Activated CD8-positive, alpha-beta T cell treated with anti-CD3 and anti-CD28 coated beads for 36 hours (primary cell): ENCODE data around the gene TMEM182. TPM values are rescaled to one million over a fixed set of nuclear protein-coding genes. Genes with fewer than 3 reads are reported as not detected.

Experiments
- ATAC-seq: fragments of 200-7000 bp; cut with Tn5 transposase; one replicate; pipeline ENCODE4 v1.10.0; 2021; ENCODE audit warnings: mild to moderate bottlenecking, moderate library complexity
- CTCF ChIA-PET: fragments of 350-600 bp; sonication (Branson Sonifier 250); formaldehyde crosslinking; loops from one replicate; lab custom pipeline; 2021; ENCODE audit warnings: antibody characterized with exemption; lab: Charles Lee
- POLR2A ChIA-PET: fragments of 350-600 bp; sonication (Branson Sonifier 250); formaldehyde crosslinking; loops from one replicate; lab custom pipeline; 2021; ENCODE audit warnings: antibody characterized with exemption; lab: Charles Lee
- DNase-seq: peaks from one replicate; pipeline ENCODE4 v3.0.0-alpha.2; 2020
- H3K27ac Mint-ChIP-seq: one replicate; pipeline ENCODE4 v1.8.0; 2021; ENCODE audit warnings: mild to moderate bottlenecking, mixed read lengths
- H3K27me3 Mint-ChIP-seq: one replicate; pipeline ENCODE4 v1.8.0; 2021; ENCODE audit warnings: mixed read lengths
- H3K36me3 Mint-ChIP-seq: one replicate; pipeline ENCODE4 v1.8.0; 2021; ENCODE audit warnings: low read depth, mixed read lengths
- H3K4me1 Mint-ChIP-seq: one replicate; pipeline ENCODE4 v1.8.0; 2021; ENCODE audit warnings: low read depth, mixed read lengths
- H3K4me3 Mint-ChIP-seq: one replicate; pipeline ENCODE4 v1.8.0; 2021; ENCODE audit warnings: mild to moderate bottlenecking, moderate library complexity, mixed read lengths
- H3K9me3 Mint-ChIP-seq: one replicate; pipeline ENCODE4 v1.8.0; 2021; ENCODE audit warnings: mixed read lengths
- intact Hi-C: fragments of 100-400 bp; cut with micrococcal nuclease; formaldehyde crosslinking; loops from one replicate; pipeline ENCODE4 v1.10.0; 2022
- total RNA-seq, 2 experiments: library from RNA; stranded (reverse); gene quantifications; one replicate each; pipeline ENCODE4 v1.2.3, GENCODE V29; 2021
- TF ChIP-seq, protein P1 (sequence below): fragments of 200-600 bp; IDR thresholded peaks from one replicate; pipeline ENCODE4 v1.8.0; 2022; ENCODE audit warnings: antibody characterized with exemption, mild to moderate bottlenecking

Gene TMEM182, protein sequence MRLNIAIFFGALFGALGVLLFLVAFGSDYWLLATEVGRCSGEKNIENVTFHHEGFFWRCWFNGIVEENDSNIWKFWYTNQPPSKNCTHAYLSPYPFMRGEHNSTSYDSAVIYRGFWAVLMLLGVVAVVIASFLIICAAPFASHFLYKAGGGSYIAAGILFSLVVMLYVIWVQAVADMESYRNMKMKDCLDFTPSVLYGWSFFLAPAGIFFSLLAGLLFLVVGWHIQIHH
- total RNA-seq, result 1 to 10 TPM; 4.4 to 5.3 TPM

DNA sequence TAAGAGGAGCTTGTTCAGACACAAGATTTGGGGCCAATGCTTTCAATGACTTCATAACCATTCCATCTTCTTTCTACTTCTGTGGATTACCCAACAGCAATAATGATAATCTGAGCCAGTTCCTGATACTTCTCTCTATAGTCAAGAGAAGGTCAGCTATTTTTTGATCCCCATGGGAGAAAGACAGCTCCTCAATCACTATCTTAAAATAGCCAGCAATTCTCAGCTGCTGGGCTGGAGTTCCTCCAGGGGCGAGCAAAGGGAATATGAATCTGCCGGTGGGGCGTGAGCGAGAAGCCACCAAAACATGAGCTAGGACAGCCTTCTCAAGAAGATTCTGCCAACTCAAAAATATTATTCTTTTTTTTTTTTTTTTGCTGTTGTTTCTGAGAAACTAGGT lies at the start of gene TMEM182:
TSS of gene TMEM182 (plus strand) at position 269 of the 400 bp plus-strand sequence. CDS start 187 bp downstream, outside the sequence.
- ChIA-PET CTCF (interaction anchor here (5.0 to 8.9 kb wide), 2 partner anchors 8 to 44 kb away, joined by 21 to 70 read pairs; no protein-coding TSS in a partner anchor), POLR2A (no interaction called here)
- Mint-ChIP-seq H3K27ac (no peak within 1 kb of the TSS), H3K4me1 (no peaks in the 10 kb centered on the region), H3K4me3 (no peak within 1 kb of the TSS), H3K9me3 (no peaks in the 10 kb centered on the region), H3K27me3 (no peaks in the 10 kb centered on the region), H3K36me3 (peaks cover 17% of the 10 kb centered on the region)
- DNase-seq, result no peak
- ATAC-seq, result no peak
- intact Hi-C loops, result no loop called here
- TF ChIP-seq, protein P1, sequence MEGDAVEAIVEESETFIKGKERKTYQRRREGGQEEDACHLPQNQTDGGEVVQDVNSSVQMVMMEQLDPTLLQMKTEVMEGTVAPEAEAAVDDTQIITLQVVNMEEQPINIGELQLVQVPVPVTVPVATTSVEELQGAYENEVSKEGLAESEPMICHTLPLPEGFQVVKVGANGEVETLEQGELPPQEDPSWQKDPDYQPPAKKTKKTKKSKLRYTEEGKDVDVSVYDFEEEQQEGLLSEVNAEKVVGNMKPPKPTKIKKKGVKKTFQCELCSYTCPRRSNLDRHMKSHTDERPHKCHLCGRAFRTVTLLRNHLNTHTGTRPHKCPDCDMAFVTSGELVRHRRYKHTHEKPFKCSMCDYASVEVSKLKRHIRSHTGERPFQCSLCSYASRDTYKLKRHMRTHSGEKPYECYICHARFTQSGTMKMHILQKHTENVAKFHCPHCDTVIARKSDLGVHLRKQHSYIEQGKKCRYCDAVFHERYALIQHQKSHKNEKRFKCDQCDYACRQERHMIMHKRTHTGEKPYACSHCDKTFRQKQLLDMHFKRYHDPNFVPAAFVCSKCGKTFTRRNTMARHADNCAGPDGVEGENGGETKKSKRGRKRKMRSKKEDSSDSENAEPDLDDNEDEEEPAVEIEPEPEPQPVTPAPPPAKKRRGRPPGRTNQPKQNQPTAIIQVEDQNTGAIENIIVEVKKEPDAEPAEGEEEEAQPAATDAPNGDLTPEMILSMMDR, result no peak

DNA sequence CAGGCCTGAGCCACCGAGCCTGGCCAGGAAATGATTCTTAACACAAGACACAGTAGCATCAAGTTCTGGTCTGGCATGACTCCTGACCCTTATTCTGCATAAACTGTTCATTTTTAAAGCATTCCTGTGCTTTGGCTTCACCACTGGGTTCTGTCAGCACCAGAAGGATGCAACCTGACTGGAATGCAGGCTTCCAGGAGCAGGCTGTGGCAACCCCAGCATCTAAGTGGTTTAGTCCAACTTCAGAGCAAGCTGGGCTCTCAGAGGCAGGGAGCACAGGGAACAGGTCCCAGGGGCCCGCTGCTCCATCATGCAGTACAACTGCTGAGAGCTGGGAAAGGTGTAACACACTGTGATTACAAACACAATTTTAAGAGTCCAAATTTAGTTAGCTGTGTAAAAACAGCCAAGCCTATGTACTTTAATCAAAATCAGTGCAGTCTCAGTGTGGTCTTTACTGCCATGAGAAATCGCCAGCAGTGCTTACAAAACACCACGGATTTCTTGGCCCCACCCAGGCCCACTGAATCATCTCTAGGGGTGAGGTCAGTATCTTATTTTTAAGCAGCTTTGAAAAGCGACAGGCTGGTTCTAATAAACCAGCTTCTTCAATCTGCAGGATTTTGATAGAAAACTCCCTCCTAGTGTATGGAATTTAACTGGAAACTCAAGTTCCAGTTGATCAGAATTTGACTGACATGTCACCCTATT lies 44.4 kb upstream of the TMEM182 start:
- intact Hi-C loops, result no loop called here
- ATAC-seq (no peak), DNase-seq (no peak)
- Mint-ChIP-seq H3K4me1 (no peaks in the 10 kb centered on the region), H3K9me3 (no peaks in the 10 kb centered on the region), H3K4me3 (no peak overlapping the region), H3K27me3 (no peaks in the 10 kb centered on the region), H3K36me3 (peaks cover 31% of the 10 kb centered on the region), H3K27ac (no peak overlapping the region)
- TF ChIP-seq, protein P1, result no peak
- POLR2A ChIA-PET, result no interaction called here
- CTCF ChIA-PET, result interaction anchor here (0.9 kb wide), 1 partner anchor 88 kb away, joined by 3 read pairs; no protein-coding TSS in a partner anchor

DNA sequence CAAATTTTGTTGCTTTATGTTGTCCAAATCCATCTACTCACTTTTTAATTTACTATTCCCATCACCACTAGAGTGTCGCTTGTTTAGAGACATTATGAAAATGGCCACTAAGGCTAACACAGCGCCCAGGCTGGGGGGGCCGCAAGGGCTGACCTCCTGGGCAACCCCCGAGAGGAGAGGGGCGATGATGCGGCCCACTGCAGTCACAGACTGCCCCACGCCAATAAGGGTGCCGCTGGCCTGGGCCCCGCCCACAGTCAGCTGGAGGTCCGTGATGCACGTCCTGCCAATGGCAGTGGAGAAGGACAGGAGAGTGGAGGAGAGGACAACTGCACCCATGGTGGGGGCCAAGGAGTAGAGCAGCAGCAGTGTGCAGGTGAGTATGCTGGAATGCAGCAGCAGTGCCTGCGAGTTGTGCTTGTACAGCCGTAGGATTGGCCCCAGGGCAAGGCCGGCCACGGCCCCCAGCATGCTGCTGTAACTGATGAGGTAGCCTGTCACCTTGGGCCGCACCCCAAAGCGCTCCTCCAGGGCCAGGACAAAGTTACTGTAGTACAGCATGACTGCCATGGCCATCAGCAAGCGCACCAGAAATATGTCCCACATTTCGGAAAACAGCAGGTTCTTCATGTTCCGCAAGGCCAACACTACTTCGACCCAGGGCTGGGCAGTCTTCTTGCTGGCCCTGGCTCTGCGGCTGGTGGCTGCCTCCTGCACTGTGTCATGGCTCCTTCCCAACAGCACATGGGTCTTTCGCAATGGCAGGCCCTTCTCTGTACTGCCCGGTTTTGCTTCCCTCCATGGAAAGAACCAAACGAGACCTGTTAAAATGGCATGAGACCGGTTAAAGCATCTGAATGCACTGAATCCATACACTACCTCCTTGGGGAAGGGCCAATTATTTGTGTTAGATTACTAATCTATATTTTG lies 43.2 kb upstream of the TMEM182 start:
- intact Hi-C loops, result no loop called here
- no peak for DNase-seq
- CTCF ChIA-PET, result interaction anchor here (0.9 kb wide), 1 partner anchor 87 kb away, joined by 3 read pairs; no protein-coding TSS in a partner anchor
- Mint-ChIP-seq H3K27me3 (no peaks in the 10 kb centered on the region), H3K36me3 (peaks cover 40% of the 10 kb centered on the region), H3K4me3 (no peak overlapping the region), H3K9me3 (no peaks in the 10 kb centered on the region), H3K4me1 (no peaks in the 10 kb centered on the region), H3K27ac (no peak overlapping the region)
- TF ChIP-seq, protein P1, result no peak
- POLR2A ChIA-PET, result no interaction called here
- ATAC-seq, result no peak

DNA sequence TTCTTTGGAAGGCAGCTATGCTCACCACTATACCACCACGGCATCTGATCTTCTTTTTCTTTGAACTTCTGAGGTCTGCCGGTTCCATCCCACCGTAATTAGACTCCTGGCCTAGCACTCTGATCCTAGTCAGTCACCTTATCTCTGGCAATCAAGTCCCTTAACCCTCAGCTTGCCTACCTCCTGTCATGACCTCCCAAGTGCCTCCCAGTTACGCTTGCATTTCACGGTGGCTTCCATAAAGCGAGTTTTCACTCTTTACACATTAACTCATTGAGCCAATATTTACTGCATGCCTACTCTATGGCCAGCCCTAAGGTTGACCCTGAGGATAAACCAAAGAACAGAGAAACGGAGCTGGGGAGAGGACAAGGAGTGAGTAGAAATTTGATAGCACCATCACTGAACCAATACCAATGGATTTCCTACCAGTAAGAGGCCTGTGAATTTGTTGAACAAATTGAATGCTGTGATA lies 37.8 kb upstream of the TMEM182 start:
- Mint-ChIP-seq H3K27me3 (no peaks in the 10 kb centered on the region), H3K27ac (no peak overlapping the region), H3K4me3 (no peak overlapping the region), H3K4me1 (no peaks in the 10 kb centered on the region), H3K9me3 (no peaks in the 10 kb centered on the region), H3K36me3 (peaks cover 53% of the 10 kb centered on the region)
- ATAC-seq, result no peak
- CTCF ChIA-PET, result no interaction called here
- POLR2A ChIA-PET, result no interaction called here
- TF ChIP-seq, protein P1, result no peak
- intact Hi-C loops, result no loop called here
- no peak for DNase-seq
